Activated CD8-positive, alpha-beta memory T cell treated with anti-CD3 and anti-CD28 coated beads for 48 hours (primary cell): Measurements from ENCODE around the gene MAP6D1.
"Not testable (repeated sequence)": the region's sequence is repeated elsewhere in the genome, so short reads cannot be mapped to it uniquely, and the experiment has no call there.

Experiments
- DNase-seq, 3 experiments: peaks; one replicate each; pipeline ENCODE4 v3.0.0-alpha.2; 2020; ENCODE audit warnings: low read depth in 2 of 3, low spot score in 2 of 3

The MAP6D1 gene

GRCh38 chr3:183801601-183802000, 23.8 kb downstream of the MAP6D1 start:
- no peak for DNase-seq

DNA sequence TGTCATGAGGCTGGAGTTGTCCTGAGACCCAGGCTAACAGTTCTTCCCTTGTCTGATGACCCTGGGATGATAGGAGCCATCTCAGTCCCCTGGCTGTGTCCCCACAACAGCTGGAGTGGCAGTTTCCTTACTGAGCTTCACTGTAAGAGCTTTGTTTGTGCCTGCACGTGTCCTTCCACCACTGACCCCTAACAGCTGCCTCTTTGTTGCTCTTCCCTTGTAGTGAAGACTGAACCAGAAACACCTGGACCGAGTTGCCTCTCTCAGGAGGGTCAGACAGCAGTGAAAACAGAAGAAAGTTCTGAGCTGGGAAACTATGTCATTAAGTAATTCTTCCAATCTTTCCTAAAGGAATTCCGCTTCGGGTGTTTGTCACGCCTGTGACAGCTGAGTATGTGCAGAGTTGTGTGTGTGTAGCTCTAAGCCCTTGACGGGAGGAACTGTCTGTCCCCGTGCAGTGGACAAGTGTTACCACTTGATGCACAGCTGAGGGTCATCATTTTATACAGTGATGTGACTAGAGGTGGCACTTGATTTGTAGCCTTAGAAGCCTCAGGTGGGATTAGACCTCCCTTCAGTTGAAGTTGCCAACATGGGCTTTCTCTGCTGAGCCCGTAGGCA, 25.0 kb downstream of the MAP6D1 start:
- no peak for DNase-seq

- no peak for DNase-seq
These were observed 25.9 kb downstream of the MAP6D1 start for GRCh38 chr3:183799461-183799860.

DNA sequence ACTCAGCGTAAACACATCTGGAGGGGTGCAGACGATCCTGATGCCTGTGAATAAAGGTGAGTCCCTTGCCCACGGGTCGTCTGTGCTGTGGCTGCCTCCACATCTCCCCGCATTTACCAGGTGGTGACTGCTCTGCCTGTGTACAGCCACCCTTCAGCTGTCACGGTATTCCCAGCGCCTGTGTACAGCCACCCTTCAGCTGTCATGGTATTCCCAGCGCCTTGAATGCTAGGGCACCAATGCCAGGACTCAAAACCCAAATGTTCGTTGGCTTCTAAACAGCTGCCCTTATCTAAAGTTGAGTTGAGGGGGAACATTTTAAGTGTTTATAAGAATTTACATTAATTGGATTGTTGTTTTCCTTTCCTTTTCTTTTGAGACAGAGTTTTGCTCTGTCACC, 27.4 kb downstream of the MAP6D1 start:
- no peak for DNase-seq

- no peak for DNase-seq
These were observed 29.0 kb downstream of the MAP6D1 start for GRCh38 chr3:183796372-183796771.

DNA sequence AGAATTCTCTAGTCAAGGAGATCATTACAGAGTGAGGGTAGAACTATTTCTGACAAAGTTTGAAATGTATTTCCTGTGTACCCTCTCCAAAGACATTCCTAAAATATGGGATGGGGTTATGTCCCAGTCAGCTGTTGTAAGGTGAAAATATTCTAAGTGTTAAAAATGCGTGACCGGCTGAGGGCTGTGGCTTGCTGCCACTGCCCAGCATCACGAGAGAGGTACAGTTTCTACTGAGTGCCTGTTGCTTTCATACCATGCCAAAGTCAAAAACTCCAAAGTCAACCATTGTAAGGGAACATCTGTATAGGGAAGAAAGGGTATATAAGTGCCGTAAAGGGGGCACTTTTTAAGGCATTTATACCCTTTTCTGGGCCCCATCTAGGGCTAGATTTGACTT, 30.9 kb downstream of the MAP6D1 start:
- no peak for DNase-seq

DNA sequence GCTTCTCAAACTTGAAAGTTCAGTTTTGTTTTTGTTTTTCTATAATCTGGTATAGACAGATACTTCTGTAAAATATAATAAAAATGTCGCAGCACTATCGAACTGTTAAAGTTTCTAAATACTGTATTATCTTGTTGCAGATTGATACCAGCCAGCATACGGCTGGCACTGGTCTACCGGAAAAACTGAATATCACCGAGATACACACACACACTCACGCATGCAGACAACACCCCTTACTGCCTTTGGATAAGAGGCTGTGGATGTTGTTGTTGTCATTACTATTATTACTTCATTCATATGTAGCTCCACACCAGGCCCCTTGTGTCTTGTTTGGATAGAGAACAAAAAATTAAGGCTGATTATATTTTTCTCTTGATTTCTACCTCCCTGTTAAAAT, 32.4 kb downstream of the MAP6D1 start:
- no peak for DNase-seq

DNA sequence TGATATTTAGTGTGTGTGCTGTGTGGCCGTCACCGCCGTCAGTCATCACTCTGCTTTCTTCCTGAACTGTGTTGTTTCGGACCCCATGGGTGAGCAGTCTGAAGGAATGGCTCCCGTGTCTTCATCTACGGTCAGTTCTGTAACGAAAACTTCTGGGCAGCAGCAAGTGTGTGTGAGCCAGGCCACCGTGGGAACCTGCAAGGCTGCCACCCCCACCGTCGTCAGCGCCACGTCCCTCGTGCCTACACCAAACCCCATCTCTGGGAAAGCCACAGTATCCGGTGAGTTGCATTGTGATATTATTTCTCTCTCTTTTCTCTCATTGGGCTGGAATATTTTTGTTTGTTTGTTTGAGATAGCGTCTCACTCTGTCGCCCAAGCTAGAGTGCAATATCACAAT, 34.7 kb downstream of the MAP6D1 start:
- no peak for DNase-seq

DNA sequence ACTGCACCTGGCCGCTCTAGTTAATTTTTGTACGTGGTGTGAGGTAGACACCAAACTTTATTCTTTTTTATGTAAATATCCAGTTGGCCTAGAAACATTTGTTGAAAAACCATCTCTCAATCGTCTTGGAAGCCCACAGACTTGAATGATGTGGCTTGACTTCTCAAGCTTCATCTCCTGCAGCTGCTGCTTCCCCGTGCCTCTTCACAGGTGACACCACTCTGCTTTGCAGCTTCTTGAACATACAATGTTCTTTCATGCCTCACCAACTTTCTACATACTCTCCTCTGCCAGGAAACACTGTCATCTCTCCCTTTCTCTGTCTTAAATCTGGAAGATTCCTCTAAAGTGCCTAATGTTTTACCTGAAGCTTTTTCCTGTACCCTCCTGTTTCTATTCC, 35.6 kb downstream of the MAP6D1 start:
- no peak for DNase-seq

DNA sequence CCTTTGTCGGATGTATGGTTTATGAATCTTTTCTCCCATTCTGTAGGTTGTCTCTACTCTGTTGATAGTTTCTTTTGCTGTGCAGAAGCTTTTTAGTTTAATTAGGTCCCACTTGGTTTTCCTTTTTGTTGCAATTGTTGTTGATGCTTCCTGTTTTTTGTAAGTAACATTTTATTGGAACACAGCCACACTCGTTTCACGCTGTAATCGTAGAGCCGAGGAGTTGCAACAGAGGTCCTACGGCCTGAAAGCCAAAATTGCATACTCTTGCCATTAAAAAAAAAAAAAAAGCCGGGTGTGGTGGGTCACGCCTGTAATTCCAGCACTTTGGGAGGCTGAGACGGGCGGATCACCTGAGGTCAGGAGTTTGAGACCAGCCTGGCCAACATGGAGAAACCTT, 40.9 kb downstream of the MAP6D1 start:
- not testable (repeated sequence) for DNase-seq

DNA sequence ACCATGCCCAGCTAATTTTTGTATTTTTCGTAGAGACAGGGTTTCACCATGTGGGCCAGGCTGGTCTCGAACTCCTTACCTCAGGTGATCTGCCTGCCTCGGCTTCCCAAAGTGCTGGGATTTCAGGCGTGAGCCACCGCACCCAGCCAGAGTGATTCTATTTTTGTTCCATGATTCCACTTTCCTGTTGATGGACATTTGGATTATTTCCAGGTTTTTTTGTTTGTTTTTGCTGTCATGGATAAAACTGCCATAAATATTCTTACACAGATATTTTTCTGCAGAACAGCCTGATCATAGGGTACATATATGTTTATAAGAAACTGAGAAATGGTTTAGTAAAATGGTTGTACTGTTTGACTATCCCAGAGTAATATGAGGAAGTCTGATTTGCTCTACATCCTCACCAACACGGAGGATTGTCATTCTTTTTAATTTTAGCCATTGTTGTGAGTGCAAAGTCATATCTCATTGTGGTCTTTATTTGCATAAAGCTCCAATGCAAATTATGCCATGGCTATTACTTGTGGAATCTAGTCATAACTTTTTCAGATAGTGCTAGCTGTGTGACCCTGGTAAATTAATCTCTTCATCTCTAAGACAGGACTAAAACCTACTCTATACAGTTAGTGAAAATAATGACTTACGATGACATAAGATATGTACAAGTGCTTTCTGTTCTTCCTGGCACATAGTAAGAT, 42.7 kb downstream of the MAP6D1 start:
- no peak for DNase-seq

DNA sequence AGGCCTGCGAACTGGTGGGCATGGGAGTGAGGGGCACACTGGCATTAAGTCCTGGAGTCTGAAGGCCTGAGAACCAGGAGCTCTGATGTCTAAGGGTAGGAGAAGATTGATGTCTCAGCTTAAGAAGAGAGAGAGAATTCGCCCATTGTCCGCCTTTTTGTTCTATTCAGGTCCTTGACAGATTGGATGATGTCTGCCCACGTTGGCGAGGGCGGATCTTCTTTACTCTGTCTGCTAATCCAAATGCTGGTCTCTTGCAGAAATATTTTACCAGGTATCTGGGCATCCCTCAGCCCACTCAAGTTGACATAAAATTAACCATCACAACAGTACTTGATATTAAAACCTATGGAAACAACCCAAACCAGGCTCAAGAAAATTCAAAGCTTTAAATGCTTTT, 44.1 kb downstream of the MAP6D1 start:
- DNase-seq, result no peak

GRCh38 chr3:183779896-183780465, 45.4 kb downstream of the MAP6D1 start:
- no peak for DNase-seq

- no peak for DNase-seq
These were observed 48.3 kb downstream of the MAP6D1 start for GRCh38 chr3:183777016-183777618.

DNA sequence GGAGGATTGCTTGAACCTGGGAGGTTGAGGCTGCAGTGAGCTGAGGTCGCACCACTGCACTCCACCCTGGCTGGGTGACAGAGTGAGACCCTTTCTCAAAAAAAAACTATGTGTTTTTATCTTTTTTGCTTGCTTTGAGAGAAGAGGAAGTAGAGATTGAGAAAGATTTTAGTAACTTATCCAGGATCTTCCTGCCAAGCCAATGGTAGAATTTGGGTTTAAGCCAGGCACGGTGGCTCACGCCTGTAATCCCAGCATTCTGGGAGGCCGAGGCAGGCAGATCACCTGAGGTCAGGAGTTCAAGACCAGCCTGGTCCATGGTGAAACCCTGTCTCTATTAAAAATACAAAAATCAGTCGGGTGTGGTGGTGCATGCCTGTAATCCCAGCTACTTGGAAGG, 48.9 kb downstream of the MAP6D1 start:
- DNase-seq, result not testable (repeated sequence)

- no peak for DNase-seq
These were observed 49.6 kb downstream of the MAP6D1 start for GRCh38 chr3:183775781-183776180.

GRCh38 chr3:183774631-183775030, 50.7 kb downstream of the MAP6D1 start:
- DNase-seq, result no peak

DNA sequence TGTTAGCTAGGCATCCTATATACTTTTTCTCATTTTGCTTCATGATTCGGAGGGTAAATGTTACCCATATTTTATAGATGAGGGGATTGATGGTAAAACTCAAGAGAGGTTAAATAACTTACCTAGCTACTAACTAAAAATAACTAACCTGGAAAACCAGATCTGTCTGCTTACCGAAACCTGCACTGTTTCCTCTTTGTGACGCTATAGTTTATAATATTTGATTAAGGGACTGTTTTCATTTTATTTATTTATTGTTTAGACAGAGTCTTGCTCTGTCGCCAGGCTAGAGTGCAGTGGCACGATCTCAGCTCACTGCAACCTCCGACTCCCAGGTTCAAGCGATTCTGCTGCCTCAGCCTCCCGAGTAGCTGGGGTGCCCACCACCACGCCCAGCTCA, 55.9 kb downstream of the MAP6D1 start:
- no peak for DNase-seq

GRCh38 chr3:183768114-183768513, 57.3 kb downstream of the MAP6D1 start:
- DNase-seq, result no peak

GRCh38 chr3:183766745-183767606, 58.4 kb downstream of the MAP6D1 start:
- DNase-seq, result peak; percentile 13 to 17 (median 17)

- no peak for DNase-seq
These were observed 59.3 kb downstream of the MAP6D1 start for GRCh38 chr3:183766107-183766506.
